ENCODE results near the gene LRRN4CL.

Gene LRRN4CL

GRCh38 chr11:62716816-62717215, 27.5 kb upstream of the LRRN4CL start:
- no peaks in the 10 kb centered on the region for H4K20me1 ChIP-seq (ENCODE audit: insufficient read depth, low read length)
- no peak overlapping the region for H2AFZ ChIP-seq (ENCODE audit: low read length)
- TF ChIP-seq EZH2 (IDR thresholded peaks at IDR 0.05; ENCODE audit: borderline replicate concordance, low read length) (no peak), CTCF (IDR thresholded peaks at IDR 0.05; ENCODE audit: low read length) (no peak)
- H3K4me3 ChIP-seq (ENCODE audit: low read depth, low read length, poor library complexity, severe bottlenecking), result no peak overlapping the region
- H3K27me3 ChIP-seq (ENCODE audit: insufficient read depth, low read length), result no peaks in the 10 kb centered on the region
- H3K9ac ChIP-seq (ENCODE audit: low read length), result no peak overlapping the region
- peaks cover 4% of the 10 kb centered on the region for H3K4me1 ChIP-seq (ENCODE audit: insufficient read depth, low read length, severe bottlenecking)
- H3K9me2 ChIP-seq (ENCODE audit: low read depth, low read length), result no peaks in the 10 kb centered on the region
- H3K36me3 ChIP-seq (ENCODE audit: insufficient read depth, low read length), result peaks cover 95% of the 10 kb centered on the region
- H3K9me3 ChIP-seq (ENCODE audit: low read length), result no peaks in the 10 kb centered on the region
- H3K27ac ChIP-seq (ENCODE audit: low read depth, low read length, poor library complexity, severe bottlenecking), result no peak overlapping the region
- no peak overlapping the region for H3K4me2 ChIP-seq (ENCODE audit: low read length)
- H3F3A ChIP-seq (ENCODE audit: insufficient read depth, low read length), result 0 out of 2 replicates have a peak, but pooled peaks cover 12% of the 10 kb centered on the region
- no peaks in the 10 kb centered on the region for H3K79me2 ChIP-seq (ENCODE audit: insufficient read depth, low read length)

- H3K4me3 ChIP-seq (ENCODE audit: low read depth, low read length, poor library complexity, severe bottlenecking), result no peak overlapping the region
- H3K9me3 ChIP-seq (ENCODE audit: low read length), result no peaks in the 10 kb centered on the region
- H3K9me2 ChIP-seq (ENCODE audit: low read depth, low read length), result no peaks in the 10 kb centered on the region
- H3K27me3 ChIP-seq (ENCODE audit: insufficient read depth, low read length), result no peaks in the 10 kb centered on the region
- H3K4me1 ChIP-seq (ENCODE audit: insufficient read depth, low read length, severe bottlenecking), result peaks cover 4% of the 10 kb centered on the region
- H3F3A ChIP-seq (ENCODE audit: insufficient read depth, low read length), result 0 out of 2 replicates have a peak, but pooled peaks cover 12% of the 10 kb centered on the region
- H3K4me2 ChIP-seq (ENCODE audit: low read length), result no peak overlapping the region
- peaks cover 95% of the 10 kb centered on the region for H3K36me3 ChIP-seq (ENCODE audit: insufficient read depth, low read length)
- H3K27ac ChIP-seq (ENCODE audit: low read depth, low read length, poor library complexity, severe bottlenecking), result no peak overlapping the region
- no peaks in the 10 kb centered on the region for H3K79me2 ChIP-seq (ENCODE audit: insufficient read depth, low read length)
- no peak overlapping the region for H2AFZ ChIP-seq (ENCODE audit: low read length)
- no peak for TF ChIP-seq CTCF (IDR thresholded peaks at IDR 0.05; ENCODE audit: low read length)
- no peak for TF ChIP-seq EZH2 (IDR thresholded peaks at IDR 0.05; ENCODE audit: borderline replicate concordance, low read length)
- H4K20me1 ChIP-seq (ENCODE audit: insufficient read depth, low read length), result no peaks in the 10 kb centered on the region
- H3K9ac ChIP-seq (ENCODE audit: low read length), result no peak overlapping the region
Observed at GRCh38 chr11:62716206-62716605, 26.9 kb upstream of the LRRN4CL start.

- no peak overlapping the region for H3K9ac ChIP-seq (ENCODE audit: low read length)
- H3K4me2 ChIP-seq (ENCODE audit: low read length), result no peak overlapping the region
- H3K79me2 ChIP-seq (ENCODE audit: insufficient read depth, low read length), result no peaks in the 10 kb centered on the region
- TF ChIP-seq EZH2 (IDR thresholded peaks at IDR 0.05; ENCODE audit: borderline replicate concordance, low read length) (no peak), CTCF (IDR thresholded peaks at IDR 0.05; ENCODE audit: low read length) (no peak)
- no peaks in the 10 kb centered on the region for H3K27me3 ChIP-seq (ENCODE audit: insufficient read depth, low read length)
- no peak overlapping the region for H3K4me3 ChIP-seq (ENCODE audit: low read depth, low read length, poor library complexity, severe bottlenecking)
- H3F3A ChIP-seq (ENCODE audit: insufficient read depth, low read length), result peaks cover 12% of the 10 kb centered on the region; the same call in 1 of the 2 replicates
- peaks cover 5% of the 10 kb centered on the region for H3K4me1 ChIP-seq (ENCODE audit: insufficient read depth, low read length, severe bottlenecking)
- H3K9me3 ChIP-seq (ENCODE audit: low read length), result no peaks in the 10 kb centered on the region
- peaks cover 94% of the 10 kb centered on the region for H3K36me3 ChIP-seq (ENCODE audit: insufficient read depth, low read length)
- no peaks in the 10 kb centered on the region for H3K9me2 ChIP-seq (ENCODE audit: low read depth, low read length)
- no peaks in the 10 kb centered on the region for H4K20me1 ChIP-seq (ENCODE audit: insufficient read depth, low read length)
- no peak overlapping the region for H3K27ac ChIP-seq (ENCODE audit: low read depth, low read length, poor library complexity, severe bottlenecking)
- H2AFZ ChIP-seq (ENCODE audit: low read length), result no peak overlapping the region
Observed at GRCh38 chr11:62715150-62716130, 26.1 kb upstream of the LRRN4CL start.
